GM18873 (cell line): ENCODE results near the gene METTL14.
"Not testable (repeated sequence)": the region's sequence is repeated elsewhere in the genome, so short reads cannot be mapped to it uniquely, and the experiment has no call there.

Experiments used
- ATAC-seq: cut with Tn5 transposase; IDR thresholded peaks from one replicate; pipeline ENCODE4 v1.9.1; 2021; ENCODE audit warnings: mild to moderate bottlenecking, moderate library complexity, moderate number of reproducible peaks; ENCODE audit not compliant: unreplicated experiment, low FRiP score

Gene METTL14

GRCh38 chr4:118684873-118685811, at the start of gene METTL14:
METTL14 (plus strand) TSS chr4:118685392; CDS start chr4:118685535, 143 bp downstream.
- peak; percentile 99 for ATAC-seq

- ATAC-seq, result not testable (repeated sequence)
Measured at GRCh38 chr4:118636126-118636525, 49.1 kb upstream of the METTL14 start.

GRCh38 chr4:118664665-118665064, 20.5 kb upstream of the METTL14 start:
- ATAC-seq, result not testable (repeated sequence)

GRCh38 chr4:118669220-118669619, 16.0 kb upstream of the METTL14 start:
- not testable (repeated sequence) for ATAC-seq

- ATAC-seq, result not testable (repeated sequence)
Measured at GRCh38 chr4:118670968-118671367, 14.2 kb upstream of the METTL14 start.

GRCh38 chr4:118676128-118676527, 9.1 kb upstream of the METTL14 start:
- ATAC-seq, result no peak

- ATAC-seq, result no peak
Measured at GRCh38 chr4:118680808-118681207, 4.4 kb upstream of the METTL14 start.

- ATAC-seq, result no peak
Measured at GRCh38 chr4:118682928-118683327, 2.3 kb upstream of the METTL14 start.

GRCh38 chr4:118683513-118683912, 1.7 kb upstream of the METTL14 start:
- ATAC-seq, result no peak

GRCh38 chr4:118703118-118703517, 17.9 kb downstream of the METTL14 start:
- ATAC-seq, result no peak

- ATAC-seq, result no peak
Measured at GRCh38 chr4:118711052-118711451, 25.9 kb downstream of the METTL14 start.

GRCh38 chr4:118712872-118713271, 27.7 kb downstream of the METTL14 start:
- ATAC-seq, result peak; percentile 45

GRCh38 chr4:118714682-118715081, 29.5 kb downstream of the METTL14 start:
- ATAC-seq, result no peak

GRCh38 chr4:118716304-118716703, 31.1 kb downstream of the METTL14 start:
- no peak for ATAC-seq

GRCh38 chr4:118718511-118719170, 33.4 kb downstream of the METTL14 start:
- no peak for ATAC-seq

GRCh38 chr4:118721752-118722151, 36.6 kb downstream of the METTL14 start:
- ATAC-seq, result no peak

GRCh38 chr4:118723369-118723768, 38.2 kb downstream of the METTL14 start:
- no peak for ATAC-seq

GRCh38 chr4:118727360-118727759, 42.2 kb downstream of the METTL14 start:
- ATAC-seq, result no peak

GRCh38 chr4:118729287-118730286, 44.4 kb downstream of the METTL14 start:
- ATAC-seq, result no peak

GRCh38 chr4:118730683-118731082, 45.5 kb downstream of the METTL14 start:
- no peak for ATAC-seq
